Neural cell (in vitro differentiated cells): ENCODE measurements around the gene ABHD11. TPM values are rescaled to one million over a fixed set of nuclear protein-coding genes. Genes with fewer than 3 reads are reported as not detected.

Experiments used
- H2AFZ ChIP-seq: fragments of 200-600, 300-800 bp; sonication (generic), shearing (Covaris generic); 2 replicates; pipeline ENCODE4 v1.6.0; 2014; ENCODE audit warnings: low read depth, mild to moderate bottlenecking, antibody characterized with exemption, low read length, moderate library complexity
- H3F3A ChIP-seq: fragments of 200-600 bp; shearing (Covaris generic); 2 replicates; pipeline ENCODE4 v1.6.1; 2016; ENCODE audit warnings: mild to moderate bottlenecking, moderate library complexity, mixed read lengths, antibody characterized with exemption, low read length; ENCODE audit not compliant: insufficient read depth, poor library complexity, severe bottlenecking
- H3K27ac ChIP-seq: fragments of 200-600, 300-800 bp; sonication (generic), shearing (Covaris generic); 2 replicates; pipeline ENCODE4 v1.5.1; 2014; ENCODE audit warnings: mild to moderate bottlenecking, low read length, moderate library complexity
- H3K27me3 ChIP-seq: fragments of 300-800, 200-600 bp; sonication (generic), shearing (Covaris generic); 2 replicates; pipeline ENCODE4 v1.6.0; 2014; ENCODE audit warnings: mild to moderate bottlenecking, low read depth, low read length, moderate library complexity; ENCODE audit not compliant: insufficient read depth
- H3K36me3 ChIP-seq: fragments of 300-800, 200-600 bp; sonication (generic), shearing (Covaris generic); 2 replicates; pipeline ENCODE4 v1.5.1; 2014; ENCODE audit warnings: mild to moderate bottlenecking, antibody characterized with exemption, low read length, moderate library complexity; ENCODE audit not compliant: insufficient read depth
- H3K4me2 ChIP-seq: fragments of 300-800, 200-600 bp; sonication (generic), shearing (Covaris generic); 2 replicates; pipeline ENCODE4 v1.6.0; 2014; ENCODE audit warnings: mild to moderate bottlenecking, low read length
- H3K4me3 ChIP-seq: fragments of 300-800, 200-600 bp; sonication (generic), shearing (Covaris generic); 2 replicates; pipeline ENCODE4 v1.5.1; 2014; ENCODE audit warnings: mild to moderate bottlenecking, low read length, moderate library complexity
- H3K79me2 ChIP-seq: fragments of 200-600 bp; shearing (Covaris generic); replicated peaks from 2 replicates; pipeline ENCODE4 v1.6.0; 2014; ENCODE audit warnings: mild to moderate bottlenecking, low read length, moderate library complexity; ENCODE audit not compliant: insufficient read depth
- H3K9ac ChIP-seq: fragments of 300-800, 200-600 bp; sonication (generic), shearing (Covaris generic); 2 replicates; pipeline ENCODE4 v1.6.1; 2016; ENCODE audit warnings: mild to moderate bottlenecking, low read length, mixed read lengths
- H3K9me2 ChIP-seq: fragments of 200-600 bp; shearing (Covaris generic); 2 replicates; pipeline ENCODE4 v1.6.1; 2016; ENCODE audit warnings: mild to moderate bottlenecking, low read length, mixed read lengths; ENCODE audit not compliant: insufficient read depth
- H3K9me3 ChIP-seq: fragments of 200-600, 300-800 bp; sonication (generic), shearing (Covaris generic); 2 replicates; pipeline ENCODE4 v1.6.1; 2016; ENCODE audit warnings: mild to moderate bottlenecking, mixed run types, low read length, moderate library complexity, mixed read lengths
- H4K20me1 ChIP-seq: fragments of 200-600 bp; shearing (Covaris generic); 2 replicates; pipeline ENCODE4 v1.6.1; 2016; ENCODE audit warnings: mild to moderate bottlenecking, mixed run types; ENCODE audit not compliant: insufficient read depth
- CTCF ChIP-seq: fragments of 450-650 bp; IDR thresholded peaks from 2 replicates; pipeline ENCODE4 v1.5.1; 2014; ENCODE audit warnings: antibody characterized with exemption, mild to moderate bottlenecking, moderate library complexity; ENCODE audit not compliant: poor library complexity, severe bottlenecking
- EP300 ChIP-seq: fragments of 450-650 bp; conservative IDR thresholded peaks from 2 replicates; pipeline ENCODE4 v1.6.1; 2014; ENCODE audit warnings: antibody characterized with exemption, mild to moderate bottlenecking, moderate library complexity; ENCODE audit not compliant: poor library complexity, severe bottlenecking
- EZH2 ChIP-seq: fragments of 200-600, 300-800 bp; shearing (Covaris generic), sonication (generic); IDR thresholded peaks from 2 replicates; pipeline ENCODE4 v1.6.1; 2014; ENCODE audit warnings: antibody characterized with exemption, low read length, borderline replicate concordance, mild to moderate bottlenecking; ENCODE audit not compliant: insufficient read depth, poor library complexity, severe bottlenecking
- MXI1 ChIP-seq: fragments of 450-650 bp; conservative IDR thresholded peaks from 2 replicates; pipeline ENCODE4 v1.6.1; 2014; ENCODE audit warnings: antibody characterized with exemption, mild to moderate bottlenecking; ENCODE audit not compliant: poor library complexity, severe bottlenecking
- POLR2AphosphoS5 ChIP-seq: IDR thresholded peaks from 2 replicates; pipeline ENCODE4 v1.6.1; 2012
- RAD21 ChIP-seq: fragments of 450-650 bp; conservative IDR thresholded peaks from 2 replicates; pipeline ENCODE4 v1.6.1; 2014; ENCODE audit warnings: antibody characterized with exemption, mild to moderate bottlenecking, moderate library complexity
- REST ChIP-seq: IDR thresholded peaks from 2 replicates; pipeline ENCODE4 v1.6.1; 2012; ENCODE audit warnings: borderline replicate concordance
- SMC3 ChIP-seq: fragments of 450-650 bp; conservative IDR thresholded peaks from 2 replicates; pipeline ENCODE4 v1.6.1; 2014; ENCODE audit warnings: antibody characterized with exemption, mild to moderate bottlenecking, moderate library complexity; ENCODE audit not compliant: poor library complexity
- TAF1 ChIP-seq: IDR thresholded peaks from 2 replicates; pipeline ENCODE4 v1.6.1; 2012; ENCODE audit warnings: low read depth
- polyA plus RNA-seq: library from polyadenylated mRNA; depleted of rRNA; stranded (reverse); fragments of >200 nt; gene quantifications from 2 replicates; pipeline ENCODE4 v1.2.3, GENCODE V29; 2014

ABHD11 gene
- polyA plus RNA-seq, 1 donor from 2014 or later = 26.0 TPM

GRCh38 chr7:73786588-73786987, 48.0 kb upstream of the ABHD11 start:
- Histone ChIP-seq H4K20me1 (no peaks in the 10 kb centered on the region), H3K27ac (no peak overlapping the region), H3K36me3 (no peaks in the 10 kb centered on the region), H3K27me3 (no peaks in the 10 kb centered on the region), H3K79me2 (no peaks in the 10 kb centered on the region), H3F3A (no peaks in the 10 kb centered on the region), H2AFZ (no peak overlapping the region), H3K4me2 (no peak overlapping the region), H3K4me3 (no peak overlapping the region), H3K9me3 (no peaks in the 10 kb centered on the region), H3K9ac (no peak overlapping the region), H3K9me2 (no peaks in the 10 kb centered on the region)
- TF ChIP-seq EZH2 (no peak), CTCF (no peak), POLR2AphosphoS5 (no peak), RAD21 (no peak), MXI1 (no peak), EP300 (no peak), SMC3 (no peak), REST (no peak), TAF1 (no peak)

GRCh38 chr7:73779517-73779916, 40.9 kb upstream of the ABHD11 start:
- Histone ChIP-seq H3K27me3 (no peaks in the 10 kb centered on the region), H3K4me3 (no peak overlapping the region), H3K9me3 (no peaks in the 10 kb centered on the region), H3F3A (no peaks in the 10 kb centered on the region), H3K36me3 (no peaks in the 10 kb centered on the region), H2AFZ (no peak overlapping the region), H3K9ac (no peak overlapping the region), H3K9me2 (no peaks in the 10 kb centered on the region), H3K79me2 (no peaks in the 10 kb centered on the region), H3K27ac (no peak overlapping the region), H3K4me2 (no peak overlapping the region), H4K20me1 (no peaks in the 10 kb centered on the region)
- TF ChIP-seq REST = no peak
- no peak for TF ChIP-seq EP300
- no peak for TF ChIP-seq MXI1
- no peak for TF ChIP-seq EZH2
- no peak for TF ChIP-seq SMC3
- TF ChIP-seq TAF1 = no peak
- TF ChIP-seq POLR2AphosphoS5 = no peak
- no peak for TF ChIP-seq CTCF
- no peak for TF ChIP-seq RAD21
